CD14-positive monocyte (primary cell): Measurements from ENCODE around the gene SLC25A23. TPM values are rescaled to one million over a fixed set of nuclear protein-coding genes. Genes with fewer than 3 reads are reported as not detected.

Experiments
- DNase-seq, 3 donors: peaks; one replicate each; pipeline ENCODE4 v3.0.0-alpha.2; 2011 to 2022
- H2AFZ ChIP-seq: 2 replicates; pipeline ENCODE4 v1.6.0; 2012; ENCODE audit warnings: mild to moderate bottlenecking, low read depth, low read length, inconsistent platforms; ENCODE audit not compliant: insufficient read depth, poor library complexity, severe bottlenecking
- H3K27ac ChIP-seq, 2 donors: 1 replicate in 1 of 2; 2 replicates in 1 of 2; pipeline ENCODE4 v1.5.1; 2012 to 2013; ENCODE audit warnings: low read length in 2 of 2, control low read depth in 1 of 2, inconsistent platforms in 1 of 2, low read depth in 1 of 2, mild to moderate bottlenecking in 1 of 2
- H3K27me3 ChIP-seq, 2 donors: one replicate each; pipeline versions ENCODE4 v1.6.0 to v1.6.1; 2011 to 2013; ENCODE audit warnings: low read length in 2 of 2; ENCODE audit not compliant: control insufficient read depth in 2 of 2, insufficient read depth in 2 of 2
- H3K36me3 ChIP-seq, 2 donors: replicated peaks in 1 of 2; 1 replicate in 1 of 2; 2 replicates in 1 of 2; pipeline versions ENCODE4 v1.5.1 to v1.6.1; 2012 to 2013; ENCODE audit warnings: low read length in 2 of 2, control low read depth in 1 of 2, inconsistent platforms in 1 of 2, mild to moderate bottlenecking in 1 of 2; ENCODE audit not compliant: insufficient read depth in 2 of 2, control insufficient read depth in 1 of 2
- H3K4me1 ChIP-seq, 2 donors: 1 replicate in 1 of 2; 2 replicates in 1 of 2; pipeline versions ENCODE4 v1.5.1 to v1.6.1; 2012 to 2013; ENCODE audit warnings: low read length in 2 of 2, control low read depth in 1 of 2, inconsistent platforms in 1 of 2, mild to moderate bottlenecking in 1 of 2, moderate library complexity in 1 of 2; ENCODE audit not compliant: insufficient read depth in 2 of 2, control insufficient read depth in 1 of 2
- H3K4me2 ChIP-seq: replicated peaks from 2 replicates; pipeline ENCODE3; 2012; ENCODE audit warnings: low read length, moderate library complexity, mild to moderate bottlenecking; ENCODE audit not compliant: poor library complexity, severe bottlenecking; ENCODE audit errors: extremely low read depth
- H3K4me3 ChIP-seq, 3 experiments: fragments of 200-600 bp in 1 of 3; sonication (generic) in 1 of 3; replicated peaks in 1 of 3; 1 replicate in 2 of 3; 2 replicates in 1 of 3; pipeline ENCODE4 v1.5.1; 2011 to 2013; ENCODE audit warnings: low read length in 3 of 3, mild to moderate bottlenecking in 3 of 3, control low read depth in 2 of 3, low read depth in 2 of 3, inconsistent platforms in 1 of 3, moderate library complexity in 1 of 3
- H3K79me2 ChIP-seq: 2 replicates; pipeline ENCODE4 v1.6.0; 2012; ENCODE audit warnings: mild to moderate bottlenecking, control low read depth, inconsistent platforms, low read length, moderate library complexity; ENCODE audit not compliant: insufficient read depth
- H3K9ac ChIP-seq: 2 replicates; pipeline ENCODE4 v1.6.0; 2017; ENCODE audit warnings: low read length, mild to moderate bottlenecking; ENCODE audit not compliant: insufficient read depth, poor library complexity, severe bottlenecking
- H3K9me3 ChIP-seq, 2 donors: replicated peaks in 1 of 2; 1 replicate in 1 of 2; 2 replicates in 1 of 2; pipeline versions ENCODE4 v1.5.1 to v1.6.1; 2012 to 2013; ENCODE audit warnings: low read length in 2 of 2, control low read depth in 1 of 2; ENCODE audit not compliant: control insufficient read depth in 1 of 2, insufficient read depth in 1 of 2
- H4K20me1 ChIP-seq: 2 replicates; pipeline ENCODE4 v1.6.0; 2012; ENCODE audit warnings: mild to moderate bottlenecking, low read length, control low read depth, moderate library complexity; ENCODE audit not compliant: insufficient read depth
- H3K27ac Mint-ChIP-seq, 7 donors: one replicate each; pipeline ENCODE4 v1.8.0; 2020; ENCODE audit warnings: mild to moderate bottlenecking in 7 of 7, mixed read lengths in 7 of 7, moderate library complexity in 6 of 7, inconsistent platforms in 2 of 7
- H3K27me3 Mint-ChIP-seq, 3 donors: one replicate each; pipeline ENCODE4 v1.8.0; 2021 to 2022; ENCODE audit warnings: low read depth in 3 of 3, mild to moderate bottlenecking in 3 of 3, mixed read lengths in 3 of 3, moderate library complexity in 3 of 3, inconsistent platforms in 1 of 3
- H3K36me3 Mint-ChIP-seq, 2 donors: one replicate each; pipeline ENCODE4 v1.8.0; 2020; ENCODE audit warnings: mixed read lengths in 2 of 2, inconsistent platforms in 1 of 2, mild to moderate bottlenecking in 1 of 2
- H3K4me1 Mint-ChIP-seq: one replicate; pipeline ENCODE4 v1.8.0; 2020; ENCODE audit warnings: mild to moderate bottlenecking, mixed read lengths
- H3K4me3 Mint-ChIP-seq, 2 donors: one replicate each; pipeline ENCODE4 v1.8.0; 2020; ENCODE audit warnings: mild to moderate bottlenecking in 2 of 2, mixed read lengths in 2 of 2, moderate library complexity in 1 of 2
- H3K9me3 Mint-ChIP-seq, 7 donors: one replicate each; pipeline ENCODE4 v1.8.0; 2020 to 2022; ENCODE audit warnings: mixed read lengths in 7 of 7, mild to moderate bottlenecking in 6 of 7, moderate library complexity in 6 of 7, inconsistent platforms in 2 of 7
- CTCF ChIP-seq: fragments of 200-600 bp; IDR thresholded peaks from one replicate; pipeline ENCODE4 v1.8.0; 2022; ENCODE audit warnings: antibody characterized with exemption, mild to moderate bottlenecking
- WGBS: methylation state at CpG from one replicate; pipeline ENCODE4 v1.1.5; 2013; ENCODE audit warnings: missing lambda C conversion rate; ENCODE audit not compliant: insufficient coverage; 5-methylcytosine and 5-hydroxymethylcytosine counted together
- intact Hi-C, 2 donors: fragments of 100-400 bp; cut with micrococcal nuclease; formaldehyde crosslinking; loops; one replicate each; pipeline versions ENCODE4 v1.15.0 to v1.15.1; 2023
- polyA plus RNA-seq, 3 donors: library from polyadenylated mRNA; depleted of rRNA in 1 of 3; unstranded in 2 of 3; stranded (reverse) in 1 of 3; fragments of 300-500 nt in 2 of 3; fragments of >200 nt in 1 of 3; fragmentation: Illumina TruSeq in 2 of 3; gene quantifications; 1 replicate in 2 of 3; 2 replicates in 1 of 3; pipeline ENCODE4 v1.2.3, GENCODE V29; 2012 to 2021

SLC25A23 gene
- polyA plus RNA-seq, 3 donors, result 0.11 to 0.15 TPM; not detected in 1

- 97% methylated on average over 10 of the region's 12 CpGs for WGBS
- intact Hi-C loops, result no loop called here
Observed at GRCh38 chr19:6396305-6396704, 63.3 kb downstream of the SLC25A23 start.

GRCh38 chr19:6394831-6395230 lies 64.8 kb downstream of the SLC25A23 start:
- Histone ChIP-seq H3K4me1 (peaks cover 14 to 22% of the 10 kb centered on the region in 2 donors), H3K27me3 (no peaks in the 10 kb centered on the region), H3K9me3 (no peaks in the 10 kb centered on the region), H3K4me2 (no peak overlapping the region), H3K9ac (no peak overlapping the region), H4K20me1 (no peaks in the 10 kb centered on the region), H3K36me3 (peaks cover 3 to 15% of the 10 kb centered on the region in 2 donors), H3K79me2 (peaks cover 22% of the 10 kb centered on the region), H3K4me3 (no peak overlapping the region), H3K27ac (no peak overlapping the region), H2AFZ (no peak overlapping the region)
- Mint-ChIP-seq H3K4me3 (no peak overlapping the region), H3K27me3 (peaks cover 1 to 8% (median 6%) of the 10 kb centered on the region in 3 donors), H3K27ac (peak overlapping the region in 3 of 7 donors; percentile 1 to 97 (median 35)), H3K4me1 (peaks cover 19% of the 10 kb centered on the region), H3K9me3 (no peaks in the 10 kb centered on the region), H3K36me3 (peaks cover 6 to 21% of the 10 kb centered on the region in 2 donors)
- intact Hi-C loops, result no loop called here
- TF ChIP-seq CTCF, result no peak
- WGBS, result 90% methylated on average over 2 of the region's 3 CpGs
- DNase-seq, result no peak

More at GRCh38 chr19:6396305-6396704, 63.3 kb downstream of the SLC25A23 start:
- Mint-ChIP-seq H3K27me3 (peaks cover 1 to 8% (median 6%) of the 10 kb centered on the region in 3 donors), H3K4me1 (peaks cover 16% of the 10 kb centered on the region), H3K36me3 (peaks cover 2 to 8% of the 10 kb centered on the region in 2 donors), H3K4me3 (no peak overlapping the region), H3K9me3 (no peaks in the 10 kb centered on the region), H3K27ac (peak overlapping the region in 1 of 7 donors; percentile 64)
- H3K9me3 ChIP-seq, result no peaks in the 10 kb centered on the region
- peaks cover 0 to 5% of the 10 kb centered on the region in 2 donors for H3K36me3 ChIP-seq
- no peak overlapping the region for H2AFZ ChIP-seq
- H3K27ac ChIP-seq, result no peak overlapping the region
- no peaks in the 10 kb centered on the region for H4K20me1 ChIP-seq
- TF ChIP-seq CTCF, result no peak
- H3K4me1 ChIP-seq, result peaks cover 14 to 22% of the 10 kb centered on the region in 2 donors
- peaks cover 17% of the 10 kb centered on the region for H3K79me2 ChIP-seq
- H3K4me2 ChIP-seq, result no peak overlapping the region
- DNase-seq, result no peak
- H3K9ac ChIP-seq, result no peak overlapping the region
- no peak overlapping the region for H3K4me3 ChIP-seq
- no peaks in the 10 kb centered on the region for H3K27me3 ChIP-seq
